LNCaP clone FGC (cell line): Measurements from ENCODE around the gene CAMKK2.
"Not testable (repeated sequence)": the region's sequence is repeated elsewhere in the genome, so short reads cannot be mapped to it uniquely, and the experiment has no call there.

ENCODE experiments used
- DNase-seq: peaks from one replicate; pipeline ENCODE4 v3.0.0-alpha.2; 2011; ENCODE audit warnings: low read depth
- H3K4me3 ChIP-seq: 2 replicates; pipeline ENCODE4 v1.5.1; 2011; ENCODE audit warnings: mild to moderate bottlenecking, low read depth, low read length, control low read depth
- CTCF ChIP-seq: IDR thresholded peaks from 2 replicates; pipeline ENCODE4 v1.5.1; 2012; ENCODE audit warnings: mild to moderate bottlenecking; ENCODE audit not compliant: control insufficient read depth, insufficient read depth; ENCODE audit errors: extremely low read depth

Gene CAMKK2

GRCh38 chr12:121209221-121209620, 87.3 kb downstream of the CAMKK2 start:
- no peak for TF ChIP-seq CTCF
- no peak for DNase-seq
- peak overlapping the region; percentile 72 for H3K4me3 ChIP-seq

GRCh38 chr12:121208571-121208970, 87.9 kb downstream of the CAMKK2 start:
- not testable (repeated sequence) for DNase-seq, H3K4me3 ChIP-seq

- no peak for TF ChIP-seq CTCF
- no peak for DNase-seq
- no peak overlapping the region for H3K4me3 ChIP-seq
Measured at GRCh38 chr12:121205491-121205890, 91.0 kb downstream of the CAMKK2 start.

- no peak overlapping the region for H3K4me3 ChIP-seq
- no peak for TF ChIP-seq CTCF
- DNase-seq = no peak
Measured at GRCh38 chr12:121203482-121203881, 93.0 kb downstream of the CAMKK2 start.

GRCh38 chr12:121202407-121203355, 93.8 kb downstream of the CAMKK2 start:
- no peak overlapping the region for H3K4me3 ChIP-seq
- peak; percentile 30 for DNase-seq
- TF ChIP-seq CTCF = no peak

- H3K4me3 ChIP-seq, DNase-seq: not testable (repeated sequence)
Measured at GRCh38 chr12:121201140-121201539, 95.4 kb downstream of the CAMKK2 start.

- DNase-seq = no peak
- H3K4me3 ChIP-seq = no peak overlapping the region
- TF ChIP-seq CTCF = no peak
Measured at GRCh38 chr12:121198949-121199348, 97.6 kb downstream of the CAMKK2 start.

GRCh38 chr12:121196902-121197301, 99.6 kb downstream of the CAMKK2 start:
- no peak overlapping the region for H3K4me3 ChIP-seq
- DNase-seq = no peak

More at GRCh38 chr12:121196902-121197301, 99.6 kb downstream of the CAMKK2 start:
- no peak for TF ChIP-seq CTCF
